DMS53 (cell line): Measurements from ENCODE around the gene NOTCH1.
A peak's percentile ranks its signal among the peaks of the same experiment; 100 is the strongest.

Experiments
- DNase-seq: peaks from one replicate; lab custom pipeline; 2025; lab: John Stamatoyannopoulos, UW

NOTCH1 gene

DNA sequence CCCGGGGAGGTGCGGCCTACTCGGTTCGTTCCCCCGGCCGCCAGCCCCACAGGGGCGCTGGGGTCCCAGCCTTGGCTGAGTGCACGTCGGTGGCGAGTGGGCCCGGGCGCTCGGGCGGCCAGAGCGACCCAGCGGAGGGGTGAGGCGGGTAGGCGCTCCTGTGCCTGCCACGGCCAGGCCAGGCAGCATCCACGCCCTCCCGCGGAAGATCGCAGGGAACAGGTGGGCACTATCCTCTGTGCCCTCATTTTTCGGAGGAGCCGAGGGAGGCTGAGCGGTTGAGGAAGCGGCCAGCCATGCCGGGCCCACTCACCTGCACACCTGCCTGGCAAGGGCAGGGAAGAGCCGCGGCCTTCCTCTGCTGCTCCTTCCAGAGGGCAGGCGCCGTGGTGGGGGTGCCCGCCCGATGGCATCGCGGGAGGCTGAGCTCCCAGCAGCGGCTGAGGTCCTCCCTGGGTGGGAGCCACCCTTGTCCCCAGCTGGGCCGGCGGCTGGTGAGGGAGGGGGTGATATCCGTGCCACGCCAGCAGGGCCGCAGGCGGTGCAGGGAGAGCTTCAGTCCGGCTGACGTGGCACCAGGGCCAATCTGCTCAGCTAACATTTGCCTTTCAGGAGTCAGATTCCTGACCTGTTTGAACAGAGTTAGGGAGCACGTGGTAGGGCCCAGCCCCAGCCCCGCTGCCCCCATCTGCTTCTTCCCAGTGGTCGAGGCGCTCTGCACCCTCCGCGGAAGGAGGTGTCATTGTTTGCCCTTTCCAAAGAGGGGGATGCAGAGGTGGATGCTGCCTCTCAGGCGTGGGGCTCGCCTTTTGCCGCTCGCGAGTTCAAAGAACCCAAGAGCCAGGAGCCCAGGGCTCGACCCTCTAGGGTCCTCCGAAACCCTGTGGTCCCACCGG is 61.4 kb downstream of the NOTCH1 start:
- DNase-seq = peak; percentile 91

DNA sequence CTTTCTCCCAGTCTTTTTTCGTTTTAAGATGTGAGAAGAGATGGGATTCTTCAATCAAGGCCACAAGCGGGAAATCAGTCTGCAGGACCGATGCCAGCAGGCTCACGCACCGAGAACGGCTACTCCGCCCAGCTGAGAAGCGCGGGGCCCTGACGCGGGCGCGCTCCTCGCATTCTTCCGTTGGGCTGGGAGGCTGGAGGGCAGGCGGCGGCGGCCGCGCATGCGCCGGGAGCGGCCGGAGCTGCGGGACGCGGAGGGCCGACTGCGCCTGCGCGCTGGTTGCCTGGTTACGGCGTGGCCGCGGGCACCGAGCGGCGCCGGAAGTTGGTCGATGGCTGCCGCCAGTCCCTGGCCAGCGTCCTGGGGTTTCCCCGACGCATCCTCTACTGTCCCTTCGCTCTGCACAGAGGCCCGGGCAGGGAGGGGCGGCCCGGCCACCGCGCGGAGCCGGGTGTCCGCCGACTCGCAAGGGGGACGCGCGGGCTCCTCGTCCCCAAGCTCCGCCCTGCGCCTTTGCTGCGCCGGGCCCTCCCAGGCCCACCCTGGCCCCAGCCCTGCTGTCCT is 62.2 kb downstream of the NOTCH1 start:
- DNase-seq = peak; percentile 95

DNA sequence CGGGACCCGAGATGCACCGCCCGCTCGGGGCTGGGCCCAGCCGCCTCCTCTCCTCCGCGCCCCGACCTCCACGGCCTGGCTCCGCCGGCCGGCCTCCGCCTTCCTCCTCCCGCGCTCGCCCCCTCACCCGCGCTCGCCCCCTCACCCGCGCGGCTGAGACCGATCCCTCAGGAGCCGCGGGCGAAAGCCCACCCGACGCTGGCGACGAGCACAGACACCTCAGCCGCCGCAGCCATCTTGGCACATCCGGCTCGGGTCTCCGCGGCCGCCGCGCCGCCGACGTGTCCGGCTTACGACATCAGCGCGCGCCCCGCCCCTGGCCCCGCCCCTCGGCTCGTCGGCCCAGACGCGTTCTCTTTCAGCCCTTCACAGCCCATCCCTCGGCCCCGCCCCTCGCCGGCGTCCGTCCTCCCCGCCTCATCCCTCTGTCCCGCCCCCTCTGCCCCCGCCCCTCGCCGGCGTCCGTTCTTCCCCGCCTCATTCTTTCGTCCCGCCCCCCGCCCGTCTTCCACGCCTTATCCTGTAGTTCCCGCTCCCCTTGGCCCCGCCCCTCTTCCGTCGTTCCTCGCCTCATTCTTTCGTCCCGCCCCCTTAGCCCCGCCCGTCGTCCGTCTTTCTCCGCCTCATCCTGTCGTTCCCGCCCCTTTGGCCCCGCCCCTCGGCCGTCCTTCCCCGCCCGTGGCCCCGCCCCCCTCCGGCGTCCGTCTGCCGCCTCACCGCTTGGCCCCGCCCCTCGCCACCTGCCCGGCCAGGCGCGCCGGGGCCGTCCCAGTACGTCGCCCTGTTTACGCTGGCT is 62.9 kb downstream of the NOTCH1 start, which contains the start of gene SEC16A:
SEC16A (minus strand) TSS at position 248 of the 796 bp plus-strand sequence. CDS start 5,425 bp downstream, outside the sequence.
- DNase-seq = peak; percentile 99

DNA sequence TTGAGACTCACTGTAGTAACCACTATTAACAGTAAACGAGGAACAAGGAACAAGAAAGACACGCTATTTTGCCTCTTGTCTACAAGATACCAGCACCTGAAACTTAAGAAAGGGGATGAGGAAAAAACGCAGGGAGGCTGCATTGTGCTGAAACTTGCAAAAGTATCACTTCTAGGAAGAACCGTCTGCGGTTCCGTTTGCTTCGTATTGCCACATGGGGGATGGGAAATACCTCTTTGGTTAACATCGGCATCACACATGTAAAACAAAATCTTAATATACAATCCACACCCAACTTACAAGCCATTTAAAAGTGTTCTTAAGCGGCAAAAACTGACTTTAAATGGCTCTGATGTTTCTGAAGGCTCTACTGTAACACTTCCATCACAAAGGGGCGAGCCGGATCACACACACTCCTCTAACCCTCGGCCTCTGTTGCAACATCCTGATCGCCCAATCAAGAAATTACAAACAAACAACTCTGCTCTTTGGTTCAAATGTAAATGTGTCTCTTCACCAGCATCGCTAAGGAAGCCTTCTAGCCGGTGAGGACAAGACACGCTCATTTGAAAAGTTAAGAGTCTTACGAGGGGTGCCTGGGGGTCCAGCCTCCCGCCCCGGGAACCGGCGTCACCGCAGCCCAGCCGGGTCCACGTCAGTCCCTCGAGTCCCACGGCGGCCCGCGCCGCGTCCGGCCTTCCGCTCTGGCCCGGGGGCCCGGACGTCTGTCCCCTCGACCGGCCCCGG is 63.6 kb downstream of the NOTCH1 start:
- DNase-seq = peak; percentile 65

DNA sequence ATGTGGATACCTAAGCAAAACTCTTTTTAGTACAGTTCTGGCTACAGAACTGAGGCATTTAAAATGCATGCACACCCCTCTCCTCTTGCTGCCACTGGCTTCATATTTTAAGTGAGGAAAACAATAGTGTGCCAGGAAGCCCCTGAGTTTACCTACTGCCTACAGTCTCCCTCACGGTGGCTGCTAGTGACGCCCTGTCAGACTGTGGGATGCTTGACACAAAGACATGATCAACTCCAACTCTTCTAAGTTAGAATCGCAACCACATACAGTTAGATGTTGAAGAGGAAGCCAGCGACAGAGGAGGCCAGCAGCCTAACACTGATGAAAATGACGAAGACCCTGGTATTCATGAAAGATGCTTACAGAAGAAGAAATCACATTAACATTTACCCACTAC is 64.3 kb downstream of the NOTCH1 start:
- DNase-seq = no peak

DNA sequence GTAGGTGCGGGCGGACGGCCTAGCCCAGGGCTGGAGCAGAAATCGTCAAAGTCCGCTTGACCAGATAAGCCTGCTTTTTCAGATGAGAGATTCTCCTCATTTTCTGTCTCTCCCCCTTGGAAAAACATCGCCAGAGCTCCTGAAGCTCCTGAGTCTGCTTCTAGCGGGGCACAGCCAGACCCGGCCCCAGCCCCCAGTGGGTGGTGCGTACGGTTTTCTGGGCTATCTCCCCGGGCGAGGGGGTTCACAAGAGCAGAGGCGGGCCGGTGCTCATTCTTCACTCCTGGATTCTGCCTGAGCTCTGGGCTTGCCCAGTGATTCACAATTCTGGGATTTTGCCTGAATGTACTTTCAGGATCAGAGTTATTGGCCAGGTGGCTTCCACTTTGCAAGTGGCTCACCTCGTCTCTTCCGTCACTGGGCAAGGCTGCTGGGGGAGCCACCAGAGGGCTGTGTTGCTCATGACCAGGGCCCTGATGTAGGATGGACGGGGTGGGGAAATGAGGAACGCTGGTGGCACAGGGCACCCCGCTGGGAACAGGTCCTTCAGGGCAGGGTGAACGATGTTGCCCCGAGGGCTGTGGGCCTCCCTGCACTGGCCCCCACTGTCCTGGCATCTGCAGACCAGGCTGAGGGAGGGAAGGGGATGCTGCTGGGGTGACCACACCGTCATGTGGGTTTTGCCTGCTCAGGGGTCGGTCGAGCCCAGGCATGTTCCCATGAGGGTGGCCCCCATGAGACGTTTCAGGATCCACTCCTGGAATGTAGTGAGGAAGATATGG is 69.3 kb downstream of the NOTCH1 start:
- DNase-seq = no peak

DNA sequence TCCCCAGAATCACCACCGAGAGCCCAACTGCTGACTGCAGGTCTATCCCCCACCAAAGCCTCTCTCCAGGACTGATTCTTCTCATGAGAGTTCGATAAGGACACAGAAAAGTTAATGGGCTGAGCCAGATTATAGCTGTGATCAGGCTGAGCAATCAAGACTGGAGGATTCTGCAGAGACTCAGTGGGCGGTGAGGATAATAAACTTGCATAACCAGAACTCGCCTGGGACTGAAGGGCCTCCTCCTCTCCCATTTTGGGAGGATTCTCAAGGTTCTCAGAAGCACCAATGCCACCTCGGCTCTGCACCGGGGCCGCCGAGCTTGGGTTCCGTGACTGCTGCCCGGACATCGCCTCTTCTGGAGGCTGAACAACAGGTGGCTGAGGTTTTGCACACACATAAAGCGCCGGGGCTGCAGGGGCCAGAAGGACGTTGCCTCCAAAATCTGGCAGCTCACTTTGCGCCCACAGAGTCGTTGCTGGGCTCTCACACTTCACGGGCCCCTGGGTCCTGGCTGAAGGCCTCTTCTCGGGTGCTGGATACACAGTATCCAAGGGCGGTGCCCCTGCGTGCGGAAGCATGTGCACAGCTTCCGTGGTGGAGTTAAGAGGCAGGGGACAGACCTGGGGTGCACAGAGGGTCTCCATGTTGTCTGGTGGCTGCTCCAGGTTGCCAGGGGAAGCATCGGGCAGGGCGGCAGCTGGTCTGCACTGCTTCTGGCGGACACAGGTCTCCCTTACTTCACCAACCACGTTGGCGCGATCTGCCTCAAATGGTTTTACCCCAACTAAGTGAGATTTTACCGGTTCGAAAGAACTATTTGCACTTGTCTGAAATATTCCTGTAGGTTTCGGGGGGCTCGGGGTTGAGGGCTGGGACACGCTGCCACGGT is 70.6 kb downstream of the NOTCH1 start:
- no peak for DNase-seq

DNA sequence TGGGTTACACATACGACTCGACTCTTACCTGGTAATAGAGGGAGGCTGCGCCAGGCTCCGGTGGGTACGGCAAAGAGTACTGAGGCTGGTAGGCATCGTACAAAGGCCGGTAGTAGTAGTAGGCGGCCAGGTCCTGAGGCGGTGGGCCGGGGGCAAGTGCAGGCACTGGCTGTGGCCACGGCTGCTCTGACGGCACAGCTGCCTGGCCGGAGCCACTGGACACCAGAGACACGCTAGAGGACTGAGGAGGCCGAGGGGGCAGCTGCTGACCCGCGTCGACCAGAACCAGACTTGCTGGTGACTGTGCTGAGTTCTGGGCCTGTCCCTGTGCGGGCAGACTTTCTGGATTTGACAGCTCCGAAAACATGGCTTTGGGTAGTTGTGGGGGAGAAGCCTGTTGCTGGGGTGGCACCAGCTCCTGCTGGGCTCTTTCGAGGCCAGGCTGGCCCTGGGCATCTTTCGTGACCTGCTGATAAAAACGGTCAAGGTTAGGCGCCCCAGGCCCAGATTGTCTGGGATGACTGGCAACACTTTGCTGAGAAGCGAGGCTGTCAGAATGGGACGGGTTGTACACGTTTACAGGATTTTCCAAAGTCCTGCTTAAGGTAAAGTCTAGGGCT is 71.7 kb downstream of the NOTCH1 start:
- DNase-seq = no peak

DNA sequence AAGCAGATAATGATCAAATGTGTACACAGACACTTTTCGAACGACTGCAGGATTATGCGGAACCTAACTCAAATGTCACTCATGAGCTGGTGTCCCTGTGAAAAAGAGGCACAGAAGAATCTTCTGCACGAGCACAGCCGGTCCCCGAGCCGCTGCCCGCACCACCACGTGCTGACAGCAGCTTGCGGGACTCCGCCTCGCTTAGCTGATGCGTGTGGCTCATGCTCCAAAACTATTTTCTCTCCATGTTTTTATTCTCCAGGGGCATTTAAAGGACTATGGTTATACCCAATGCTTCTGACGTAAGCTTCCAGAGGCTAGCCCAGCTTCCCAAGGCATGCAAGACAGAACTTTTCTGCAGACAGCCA is 72.5 kb downstream of the NOTCH1 start:
- DNase-seq = no peak

DNA sequence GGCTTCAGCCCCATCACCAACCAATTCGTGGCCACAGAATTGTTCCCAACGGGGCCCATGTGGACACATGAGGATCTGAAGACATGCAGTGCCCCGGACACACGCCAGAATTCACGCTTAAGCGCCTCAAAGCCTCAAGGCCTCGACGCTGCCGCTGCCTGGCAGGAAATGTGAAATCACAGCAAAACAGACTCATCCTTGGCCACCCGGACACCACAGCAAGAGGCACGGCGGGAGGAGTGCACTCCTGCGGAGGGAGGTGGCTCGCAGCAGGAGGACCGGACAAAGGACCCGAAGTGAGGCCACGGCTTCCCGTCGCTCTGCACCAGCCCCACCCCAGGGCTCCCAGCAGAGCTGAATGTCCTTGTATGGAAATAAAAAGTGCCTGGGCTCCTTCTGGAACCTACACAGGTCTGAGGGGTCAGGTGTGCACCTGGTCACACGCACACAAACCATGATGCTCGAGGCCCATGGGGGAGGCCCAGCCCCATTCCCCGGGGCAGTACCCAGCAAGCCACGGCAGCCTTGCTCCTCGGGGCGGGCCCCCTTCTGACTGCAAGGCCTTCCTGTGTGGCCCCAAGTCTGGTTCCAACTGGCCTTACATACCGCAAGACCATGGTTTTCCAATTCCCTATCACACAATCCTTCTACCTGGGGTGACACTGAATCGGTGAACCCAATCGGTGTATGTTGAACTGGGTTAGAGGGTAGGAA is 73.1 kb downstream of the NOTCH1 start:
- no peak for DNase-seq

DNA sequence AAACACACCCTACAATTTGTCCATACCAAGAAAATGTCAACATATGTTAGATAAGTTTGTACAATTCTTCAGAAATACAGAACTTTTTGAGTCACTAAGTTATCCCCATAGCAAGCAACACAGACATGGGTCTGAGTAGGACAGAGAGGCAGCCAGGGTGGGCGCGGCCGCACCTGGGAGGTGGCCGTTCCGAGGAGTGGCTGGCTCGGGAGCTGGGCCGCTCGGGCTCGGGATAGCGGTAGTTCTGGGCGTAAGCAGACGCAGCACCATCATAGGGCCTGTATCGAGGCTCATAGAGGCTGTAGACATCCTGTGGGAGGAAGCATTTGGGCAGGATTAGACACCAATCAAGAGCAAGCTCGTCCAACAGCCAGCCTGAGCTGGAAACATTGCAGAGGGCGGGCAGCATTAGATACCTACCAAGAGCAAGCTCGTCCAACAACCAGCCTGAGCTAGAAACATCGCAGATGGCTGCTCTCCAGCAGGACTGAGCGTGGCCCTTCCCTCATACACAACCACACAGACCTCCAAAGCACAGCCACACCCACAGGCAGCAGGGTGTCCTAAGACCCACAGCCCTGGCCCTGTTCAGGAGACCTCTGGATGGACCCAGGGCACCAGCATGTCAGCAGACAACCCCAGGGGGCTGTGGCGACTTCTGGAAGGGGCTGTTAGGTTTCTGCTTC is 73.9 kb downstream of the NOTCH1 start:
- DNase-seq = no peak

DNA sequence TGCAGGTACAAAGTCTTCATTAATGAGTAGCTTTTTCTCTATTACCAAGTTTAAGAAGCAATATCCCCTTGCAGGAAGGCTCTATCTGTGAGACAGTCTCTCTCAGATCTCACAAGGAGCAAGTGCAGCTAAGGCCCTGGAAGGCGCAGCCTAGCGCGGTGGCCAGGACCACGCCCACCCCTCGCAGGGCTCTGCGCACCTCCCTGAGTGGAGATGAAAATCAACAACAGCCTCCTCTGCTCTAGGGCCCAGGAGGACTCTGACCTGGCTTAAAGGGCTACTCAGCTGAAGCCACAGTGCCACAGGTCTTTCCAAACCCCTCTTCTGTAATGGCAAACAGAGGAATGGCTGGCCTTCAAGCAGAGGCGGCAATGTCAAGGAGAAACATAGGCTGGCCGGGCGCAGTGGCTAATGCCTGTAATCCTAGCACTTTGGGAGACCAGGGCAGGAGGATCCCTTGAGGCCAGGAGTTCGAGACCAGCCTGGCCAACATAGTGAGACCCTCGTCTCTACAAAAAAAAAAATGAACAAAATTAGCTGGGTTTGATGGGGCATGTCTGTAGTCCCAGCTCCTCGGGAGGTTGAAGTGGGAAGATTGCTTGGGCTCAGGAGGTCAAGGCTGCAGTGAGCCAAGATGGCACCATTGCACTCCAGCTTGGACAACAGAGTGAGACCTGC is 74.9 kb downstream of the NOTCH1 start:
- DNase-seq = no peak

DNA sequence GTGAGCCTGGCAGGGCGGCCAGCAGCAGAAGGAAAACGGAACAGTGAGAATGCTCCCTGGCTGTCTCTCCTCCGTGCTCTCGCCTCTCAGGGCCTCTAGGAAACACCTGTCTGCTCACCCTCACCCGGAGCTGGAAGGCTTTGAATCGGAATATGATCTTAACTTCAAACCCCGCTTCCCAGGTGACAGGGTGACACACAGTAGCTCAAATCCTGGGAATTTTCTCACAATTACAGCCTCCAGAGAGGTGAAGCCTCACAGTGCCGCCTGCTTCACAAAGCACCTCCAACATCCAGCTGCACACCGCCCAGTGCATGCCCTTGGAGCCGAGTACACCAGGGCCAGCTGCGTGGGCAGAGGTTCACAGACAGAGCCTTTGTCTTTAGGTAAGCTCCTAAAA is 75.5 kb downstream of the NOTCH1 start:
- no peak for DNase-seq

DNA sequence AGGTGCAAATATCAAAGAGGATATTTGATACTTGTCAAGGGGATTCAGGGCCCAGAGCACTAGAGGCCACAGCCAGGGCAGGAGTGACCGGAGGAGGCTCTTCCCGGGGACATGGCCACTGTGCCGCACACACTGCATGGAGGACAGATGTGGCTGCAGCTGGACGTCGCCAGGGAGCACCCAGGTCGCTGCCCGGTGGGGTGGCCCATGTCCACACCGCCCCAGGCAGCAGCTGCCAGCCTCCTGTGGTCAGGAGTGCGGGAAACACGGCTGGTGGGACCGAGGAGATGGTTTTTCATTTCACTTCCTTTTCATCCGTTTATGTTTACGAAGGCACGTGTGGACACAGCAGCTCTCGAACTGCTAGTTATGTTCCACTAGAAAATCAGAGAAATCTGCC is 78.1 kb downstream of the NOTCH1 start:
- peak; percentile 36 for DNase-seq

DNA sequence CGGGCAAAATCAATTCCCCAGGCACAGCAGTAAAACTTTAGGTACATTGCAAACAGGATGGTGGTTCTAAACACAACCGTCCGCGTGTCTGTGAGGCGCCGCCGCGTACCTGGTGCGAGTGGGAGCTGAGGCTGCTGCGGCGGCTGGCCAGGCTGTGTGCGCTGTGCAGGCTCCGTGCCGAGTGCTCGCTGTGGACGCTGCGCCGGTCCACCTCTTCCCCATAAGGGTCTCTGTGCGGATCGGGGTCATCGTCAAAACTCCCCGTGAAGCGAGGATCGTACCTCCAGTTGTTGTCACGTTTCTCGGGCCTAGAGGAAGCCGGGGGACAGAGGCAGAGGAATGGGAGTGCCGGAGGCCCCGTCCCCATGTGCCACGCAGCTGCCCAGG is 79.7 kb downstream of the NOTCH1 start:
- no peak for DNase-seq

DNA sequence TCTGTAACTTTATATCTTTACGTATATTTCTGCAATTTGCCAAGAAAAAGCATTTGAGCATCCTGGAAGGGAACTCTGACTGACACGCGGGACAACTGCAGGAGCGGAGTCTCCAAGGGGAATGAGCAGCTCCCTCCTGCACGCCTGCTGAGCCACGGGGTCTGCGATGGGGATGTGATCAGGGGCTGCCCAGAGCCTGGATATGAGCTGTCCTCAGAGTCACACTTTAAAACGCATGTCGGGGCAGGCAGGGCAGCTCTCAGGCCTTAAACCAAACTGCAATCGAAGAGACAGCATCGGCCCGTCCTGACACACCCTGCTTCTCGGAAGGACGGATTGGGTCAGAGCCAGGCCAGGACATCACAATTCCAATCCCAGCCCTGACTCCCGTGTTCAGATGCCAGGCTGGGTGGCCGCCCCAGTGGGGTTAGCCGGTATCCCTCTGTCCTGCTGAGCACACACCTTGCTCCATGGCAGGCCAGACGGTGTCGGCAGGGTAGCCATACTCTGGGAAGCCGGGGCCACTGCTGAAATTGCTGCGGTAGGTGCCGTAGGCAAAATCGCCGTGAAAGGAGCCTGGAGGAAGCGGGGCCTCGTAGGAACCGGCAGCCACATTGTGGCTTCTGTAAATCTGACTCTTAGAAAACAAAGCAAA is 80.2 kb downstream of the NOTCH1 start:
- no peak for DNase-seq

DNA sequence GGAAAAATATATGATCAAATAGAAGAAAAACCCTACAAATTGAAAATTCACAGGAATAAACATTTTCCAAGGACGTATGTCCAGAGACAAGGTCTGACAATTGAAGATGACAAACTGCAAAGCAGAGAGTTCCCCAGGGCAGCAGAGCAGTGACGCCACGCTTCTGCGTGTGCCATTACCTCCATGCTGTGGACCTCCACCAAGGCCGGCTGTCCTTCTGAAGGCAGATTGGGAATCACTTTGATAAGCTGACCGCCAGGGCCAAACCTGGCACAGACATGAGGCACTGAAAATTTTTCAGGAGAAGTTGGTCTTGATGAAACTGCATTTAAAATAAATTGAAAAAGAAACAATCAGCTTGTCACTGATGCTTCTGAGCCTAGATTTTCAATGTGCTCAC is 81.6 kb downstream of the NOTCH1 start:
- DNase-seq = no peak
